Prostate gland (tissue), 2 donors: ENCODE measurements around the gene OMA1. TPM values are rescaled to one million over a fixed set of nuclear protein-coding genes. Genes with fewer than 3 reads are reported as not detected.
"Not testable (repeated sequence)": the region's sequence is repeated elsewhere in the genome, so short reads cannot be mapped to it uniquely, and the experiment has no call there.

ENCODE experiments used
- DNase-seq: peaks from one replicate; pipeline ENCODE4 v3.0.0-alpha.2; 2019; ENCODE audit warnings: low spot score
- H3K27ac ChIP-seq, 2 donors: fragments of 200-600 bp; sonication (generic); 2 replicates each; pipeline ENCODE4 v1.5.1; 2017 to 2019
- H3K27me3 ChIP-seq: fragments of 200-600 bp; sonication (generic); replicated peaks from 2 replicates; pipeline ENCODE4 v1.5.1; 2019; ENCODE audit not compliant: insufficient read depth
- H3K36me3 ChIP-seq, 2 donors: fragments of 200-600 bp; sonication (generic); 1 replicate in 1 of 2; 2 replicates in 1 of 2; pipeline versions ENCODE4 v1.5.1 to v1.8.1; 2017 to 2019
- H3K4me1 ChIP-seq: fragments of 200-600 bp; sonication (generic); replicated peaks from 2 replicates; pipeline ENCODE4 v1.5.1; 2019
- H3K4me3 ChIP-seq, 2 donors: fragments of 200-600 bp; sonication (generic); 2 replicates each; pipeline ENCODE4 v1.5.1; 2017 to 2019
- H3K9me3 ChIP-seq: fragments of 200-600 bp; sonication (generic); 2 replicates; pipeline ENCODE4 v1.5.1; 2017
- POLR2A ChIP-seq: fragments of 450-650 bp; IDR thresholded peaks from one replicate; pipeline ENCODE4 v1.6.1; 2016; ENCODE audit warnings: antibody characterized with exemption, mild to moderate bottlenecking
- POLR2AphosphoS5 ChIP-seq: sonication (generic); formaldehyde crosslinking; IDR thresholded peaks from one replicate; pipeline ENCODE4 v1.6.1; 2017; ENCODE audit warnings: antibody characterized with exemption
- WGBS: methylation state at CpG from one replicate; pipeline ENCODE4 v1.1.5; 2018; 5-methylcytosine and 5-hydroxymethylcytosine counted together
- intact Hi-C: fragments of 100-400 bp; cut with DNase I; formaldehyde crosslinking; loops from one replicate; pipeline ENCODE4 v1.14.2; 2022
- total RNA-seq, 2 donors: library from RNA; depleted of rRNA; stranded (reverse); fragments of >200 nt; gene quantifications; one replicate each; pipeline ENCODE4 v1.1.0, GENCODE V29; 2016
- TF ChIP-seq, protein P1 (sequence below), 4 experiments: fragments of 200-600 bp in 2 of 4; fragments of 450-650 bp in 2 of 4; sonication (generic) in 2 of 4; IDR thresholded peaks; 1 replicate in 3 of 4; 2 replicates in 1 of 4; pipeline ENCODE4 v1.5.1; 2016 to 2019; ENCODE audit warnings: antibody characterized with exemption in 4 of 4, mild to moderate bottlenecking in 2 of 4, moderate library complexity in 2 of 4

OMA1 gene
- total RNA-seq, 2 donors from 2014 or later, result 26.4 to 46.6 TPM

DNA sequence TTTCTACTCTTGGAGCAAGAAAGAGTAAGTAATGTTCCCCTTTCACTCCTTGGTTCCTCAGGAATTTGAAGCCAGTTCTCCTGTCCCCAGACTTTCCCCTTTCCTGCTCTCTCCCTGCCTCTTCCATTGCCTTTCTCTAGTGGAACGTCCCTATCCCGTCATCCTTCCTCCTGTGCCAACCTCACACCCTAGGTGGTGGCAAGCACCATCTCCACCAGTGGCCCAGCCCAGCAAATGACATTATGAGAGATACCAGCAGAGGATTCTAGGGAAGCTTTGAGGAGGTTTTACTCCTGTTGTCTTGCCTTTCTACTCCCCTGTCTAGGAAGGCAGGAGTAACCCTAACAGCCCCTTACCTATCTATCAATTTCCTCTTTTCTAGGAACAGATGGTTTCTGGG, 38.6 kb upstream of the OMA1 start:
- Histone ChIP-seq H3K9me3 (no peaks in the 10 kb centered on the region), H3K27me3 (no peaks in the 10 kb centered on the region), H3K4me3 (no peak overlapping the region), H3K27ac (peak overlapping the region; percentile 56 to 68), H3K36me3 (no peaks in the 10 kb centered on the region), H3K4me1 (no peaks in the 10 kb centered on the region)
- 59% methylated on average over 2 of the region's 2 CpGs for WGBS
- TF ChIP-seq POLR2A (no peak), POLR2AphosphoS5 (no peak)
- TF ChIP-seq, protein P1, sequence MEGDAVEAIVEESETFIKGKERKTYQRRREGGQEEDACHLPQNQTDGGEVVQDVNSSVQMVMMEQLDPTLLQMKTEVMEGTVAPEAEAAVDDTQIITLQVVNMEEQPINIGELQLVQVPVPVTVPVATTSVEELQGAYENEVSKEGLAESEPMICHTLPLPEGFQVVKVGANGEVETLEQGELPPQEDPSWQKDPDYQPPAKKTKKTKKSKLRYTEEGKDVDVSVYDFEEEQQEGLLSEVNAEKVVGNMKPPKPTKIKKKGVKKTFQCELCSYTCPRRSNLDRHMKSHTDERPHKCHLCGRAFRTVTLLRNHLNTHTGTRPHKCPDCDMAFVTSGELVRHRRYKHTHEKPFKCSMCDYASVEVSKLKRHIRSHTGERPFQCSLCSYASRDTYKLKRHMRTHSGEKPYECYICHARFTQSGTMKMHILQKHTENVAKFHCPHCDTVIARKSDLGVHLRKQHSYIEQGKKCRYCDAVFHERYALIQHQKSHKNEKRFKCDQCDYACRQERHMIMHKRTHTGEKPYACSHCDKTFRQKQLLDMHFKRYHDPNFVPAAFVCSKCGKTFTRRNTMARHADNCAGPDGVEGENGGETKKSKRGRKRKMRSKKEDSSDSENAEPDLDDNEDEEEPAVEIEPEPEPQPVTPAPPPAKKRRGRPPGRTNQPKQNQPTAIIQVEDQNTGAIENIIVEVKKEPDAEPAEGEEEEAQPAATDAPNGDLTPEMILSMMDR (IDR thresholded peaks at IDR 0.05), result no peak
- intact Hi-C loops, result no loop called here
- DNase-seq, result no peak

- TF ChIP-seq POLR2AphosphoS5 (peak; percentile 89), POLR2A (no peak)
- Histone ChIP-seq H3K4me3 (no peak overlapping the region), H3K27me3 (no peaks in the 10 kb centered on the region), H3K27ac (peak overlapping the region; percentile 56 to 68), H3K9me3 (no peaks in the 10 kb centered on the region), H3K36me3 (no peaks in the 10 kb centered on the region), H3K4me1 (no peaks in the 10 kb centered on the region)
- intact Hi-C loops, result loop anchor here (5.0 kb wide), 1 partner anchor 37 kb away; the partner anchor contains the start of gene OMA1
- 4% methylated on average over 8 of the region's 8 CpGs for whole genome bisulfite sequencing
- DNase-seq, result peak; percentile 73
These were observed 37.8 kb upstream of the OMA1 start for GRCh38 chr1:58584082-58584895.

DNA sequence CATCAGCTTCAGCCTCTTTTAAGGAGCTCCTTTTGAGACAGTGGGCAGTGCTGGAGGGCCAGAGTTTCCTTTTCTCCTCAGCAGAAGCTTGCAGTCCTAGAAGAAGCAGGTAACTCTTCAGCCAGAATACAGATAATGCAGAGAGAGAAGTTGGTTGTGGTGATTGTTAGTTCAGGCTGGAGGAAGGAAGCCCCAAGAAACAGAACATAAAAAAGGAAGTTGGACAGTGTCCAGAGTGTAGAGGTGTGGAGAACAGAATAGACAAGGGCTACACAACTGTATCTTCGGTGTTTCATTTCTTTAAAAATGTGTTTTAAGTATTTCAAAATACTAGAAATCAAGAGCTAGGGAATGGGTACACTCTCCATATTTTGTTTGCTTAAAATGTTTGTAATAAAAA, 37.0 kb upstream of the OMA1 start:
- intact Hi-C loops, result loop anchor here (5.0 kb wide), 1 partner anchor 36 kb away; the partner anchor contains the start of gene OMA1
- no peak for DNase-seq
- WGBS, result 81% methylated on average over 1 of the region's 1 CpG
- Histone ChIP-seq H3K36me3 (no peaks in the 10 kb centered on the region), H3K4me3 (no peak overlapping the region), H3K4me1 (no peaks in the 10 kb centered on the region), H3K27me3 (no peaks in the 10 kb centered on the region), H3K27ac (peak overlapping the region; percentile 56 to 68), H3K9me3 (no peaks in the 10 kb centered on the region)
- TF ChIP-seq, protein P1 (IDR thresholded peaks at IDR 0.05), result no peak
- TF ChIP-seq POLR2A (no peak), POLR2AphosphoS5 (no peak)

DNA sequence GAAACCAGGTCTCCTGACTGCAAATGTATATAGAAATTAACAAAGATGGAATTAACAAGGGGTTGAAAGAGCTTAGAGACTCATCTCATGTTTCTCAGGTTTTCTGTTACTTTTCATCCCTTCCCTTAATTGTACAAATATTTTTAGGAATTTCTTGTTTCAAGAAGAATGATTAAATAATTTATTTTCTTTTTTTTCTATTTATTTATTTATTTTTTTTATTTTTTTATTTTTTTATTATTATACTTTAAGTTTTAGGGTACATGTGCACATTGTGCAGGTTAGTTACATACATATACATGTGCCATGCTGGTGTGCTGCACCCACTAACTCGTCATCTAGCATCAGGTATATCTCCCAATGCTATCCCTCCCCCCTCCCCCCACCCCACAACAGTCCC, 35.6 kb upstream of the OMA1 start:
- H3K36me3 ChIP-seq, H3K9me3 ChIP-seq, H3K27me3 ChIP-seq, H3K27ac ChIP-seq, H3K4me1 ChIP-seq, H3K4me3 ChIP-seq, DNase-seq: not testable (repeated sequence)
- intact Hi-C loops, result loop anchor here (5.0 kb wide), 1 partner anchor 35 kb away; the partner anchor contains the start of gene OMA1
- WGBS, result 95% methylated on average over 1 of the region's 1 CpG

GRCh38 chr1:58581641-58582040, 35.1 kb upstream of the OMA1 start:
- no peaks in the 10 kb centered on the region for H3K36me3 ChIP-seq
- H3K4me1 ChIP-seq, result peaks cover 8% of the 10 kb centered on the region
- TF ChIP-seq POLR2AphosphoS5, result no peak
- no peak for TF ChIP-seq POLR2A
- TF ChIP-seq, protein P1 (IDR thresholded peaks at IDR 0.05), result no peak
- no peaks in the 10 kb centered on the region for H3K9me3 ChIP-seq
- no peak overlapping the region for H3K4me3 ChIP-seq
- 57% methylated on average over 2 of the region's 2 CpGs for WGBS
- no peaks in the 10 kb centered on the region for H3K27me3 ChIP-seq
- H3K27ac ChIP-seq, result no peak overlapping the region
- intact Hi-C loops, result loop anchor here (5.0 kb wide), 1 partner anchor 34 kb away; the partner anchor contains the start of gene OMA1
- DNase-seq, result no peak
